MM.1S (cell line): ENCODE data around the gene MACROD2.

Experiments used
- DNase-seq: peaks from one replicate; pipeline ENCODE4 v3.0.0-alpha.2; 2015
- H2AFZ ChIP-seq: fragments of 300-600 bp; sonication (generic); 2 replicates; pipeline ENCODE4 v1.6.0; 2016; ENCODE audit warnings: antibody characterized with exemption, low read length
- H3F3A ChIP-seq: fragments of 300-600 bp; sonication (generic); 2 replicates; pipeline ENCODE4 v1.6.1; 2016; ENCODE audit warnings: mild to moderate bottlenecking, antibody characterized with exemption, low read length, moderate library complexity, mixed read lengths; ENCODE audit not compliant: insufficient read depth
- H3K27ac ChIP-seq: fragments of 300-600 bp; sonication (generic); 2 replicates; pipeline ENCODE4 v1.5.1; 2016; ENCODE audit warnings: mild to moderate bottlenecking, low read length
- H3K27me3 ChIP-seq: fragments of 300-600 bp; sonication (generic); replicated peaks from 2 replicates; pipeline ENCODE4 v1.6.0; 2016; ENCODE audit warnings: low read length; ENCODE audit not compliant: insufficient read depth
- H3K36me3 ChIP-seq: fragments of 300-600 bp; sonication (generic); replicated peaks from 2 replicates; pipeline ENCODE4 v1.6.1; 2016; ENCODE audit warnings: mild to moderate bottlenecking, low read length, mixed read lengths; ENCODE audit not compliant: insufficient read depth
- H3K4me1 ChIP-seq: fragments of 300-600 bp; sonication (generic); 2 replicates; pipeline ENCODE4 v1.6.1; 2016; ENCODE audit warnings: low read length, mixed read lengths
- H3K4me2 ChIP-seq: fragments of 300-600 bp; sonication (generic); 2 replicates; pipeline ENCODE4 v1.6.0; 2016; ENCODE audit warnings: low read depth, low read length
- H3K4me3 ChIP-seq: fragments of 300-600 bp; sonication (generic); 2 replicates; pipeline ENCODE4 v1.5.1; 2016; ENCODE audit warnings: low read length, mixed read lengths
- H3K79me2 ChIP-seq: fragments of 300-600 bp; sonication (generic); 2 replicates; pipeline ENCODE4 v1.6.1; 2016; ENCODE audit warnings: mixed run types, low read length, mixed read lengths
- H3K9ac ChIP-seq: fragments of 300-600 bp; sonication (generic); 2 replicates; pipeline ENCODE4 v1.6.1; 2016; ENCODE audit warnings: low read length, mixed read lengths
- H3K9me2 ChIP-seq: fragments of 300-600 bp; sonication (generic); replicated peaks from 2 replicates; pipeline ENCODE4 v1.6.1; 2016; ENCODE audit warnings: mild to moderate bottlenecking, low read length, mixed read lengths; ENCODE audit not compliant: insufficient read depth
- H3K9me3 ChIP-seq: fragments of 300-600 bp; sonication (generic); replicated peaks from 2 replicates; pipeline ENCODE4 v1.6.1; 2016; ENCODE audit warnings: mild to moderate bottlenecking, low read length, mixed read lengths; ENCODE audit not compliant: insufficient read depth
- H4K20me1 ChIP-seq: fragments of 300-600 bp; sonication (generic); 2 replicates; pipeline ENCODE4 v1.6.1; 2016; ENCODE audit warnings: mild to moderate bottlenecking, low read length, moderate library complexity, mixed read lengths; ENCODE audit not compliant: insufficient read depth
- EZH2 ChIP-seq: fragments of 300-600 bp; sonication (generic); optimal IDR thresholded peaks from 2 replicates; pipeline ENCODE3; 2017; ENCODE audit warnings: low read depth, mild to moderate bottlenecking, antibody characterized with exemption, low read length, mixed read lengths
- EZH2phosphoT487 ChIP-seq: fragments of 300-600 bp; sonication (generic); IDR thresholded peaks from 2 replicates; pipeline ENCODE4 v1.6.1; 2018; ENCODE audit warnings: antibody characterized with exemption, low read length
- TF ChIP-seq, protein P1 (sequence below): fragments of 300-600 bp; sonication (generic); IDR thresholded peaks from 2 replicates; pipeline ENCODE4 v1.5.1; 2016; ENCODE audit warnings: antibody characterized with exemption, low read length, mixed read lengths

Gene MACROD2

DNA sequence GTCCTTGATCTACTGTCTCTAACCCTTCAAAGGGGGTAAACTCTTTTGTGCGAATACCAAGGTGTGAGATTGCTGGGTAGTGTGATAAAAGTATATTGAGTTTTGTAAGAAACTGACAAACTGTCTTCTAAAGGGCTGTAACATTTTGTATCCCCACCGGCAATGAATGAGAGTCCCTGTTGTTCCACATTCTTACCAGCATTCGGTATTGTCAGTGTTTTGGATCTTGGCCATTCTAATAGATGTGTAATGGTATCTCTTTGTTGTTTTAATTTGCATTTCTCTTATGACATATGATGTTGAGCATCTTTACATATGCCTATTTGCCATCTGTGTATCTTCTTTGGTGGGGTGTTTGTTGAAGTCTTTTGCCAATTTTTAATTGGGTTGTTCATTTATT is 1487.2 kb downstream of the MACROD2 start:
- H3K36me3 ChIP-seq = no peaks in the 10 kb centered on the region
- TF ChIP-seq EZH2phosphoT487 = no peak
- TF ChIP-seq, protein P1, sequence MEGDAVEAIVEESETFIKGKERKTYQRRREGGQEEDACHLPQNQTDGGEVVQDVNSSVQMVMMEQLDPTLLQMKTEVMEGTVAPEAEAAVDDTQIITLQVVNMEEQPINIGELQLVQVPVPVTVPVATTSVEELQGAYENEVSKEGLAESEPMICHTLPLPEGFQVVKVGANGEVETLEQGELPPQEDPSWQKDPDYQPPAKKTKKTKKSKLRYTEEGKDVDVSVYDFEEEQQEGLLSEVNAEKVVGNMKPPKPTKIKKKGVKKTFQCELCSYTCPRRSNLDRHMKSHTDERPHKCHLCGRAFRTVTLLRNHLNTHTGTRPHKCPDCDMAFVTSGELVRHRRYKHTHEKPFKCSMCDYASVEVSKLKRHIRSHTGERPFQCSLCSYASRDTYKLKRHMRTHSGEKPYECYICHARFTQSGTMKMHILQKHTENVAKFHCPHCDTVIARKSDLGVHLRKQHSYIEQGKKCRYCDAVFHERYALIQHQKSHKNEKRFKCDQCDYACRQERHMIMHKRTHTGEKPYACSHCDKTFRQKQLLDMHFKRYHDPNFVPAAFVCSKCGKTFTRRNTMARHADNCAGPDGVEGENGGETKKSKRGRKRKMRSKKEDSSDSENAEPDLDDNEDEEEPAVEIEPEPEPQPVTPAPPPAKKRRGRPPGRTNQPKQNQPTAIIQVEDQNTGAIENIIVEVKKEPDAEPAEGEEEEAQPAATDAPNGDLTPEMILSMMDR = no peak
- no peak for TF ChIP-seq EZH2
- H3K4me1 ChIP-seq = no peaks in the 10 kb centered on the region
- no peak overlapping the region for H3K4me3 ChIP-seq
- H3K27me3 ChIP-seq = no peaks in the 10 kb centered on the region
- H3K4me2 ChIP-seq = no peak overlapping the region
- no peaks in the 10 kb centered on the region for H3K9me3 ChIP-seq
- no peaks in the 10 kb centered on the region for H4K20me1 ChIP-seq
- DNase-seq = no peak
- no peaks in the 10 kb centered on the region for H3F3A ChIP-seq
- H3K79me2 ChIP-seq = no peaks in the 10 kb centered on the region
- no peak overlapping the region for H3K9ac ChIP-seq
- no peak overlapping the region for H2AFZ ChIP-seq
- no peak overlapping the region for H3K27ac ChIP-seq
- no peaks in the 10 kb centered on the region for H3K9me2 ChIP-seq

DNA sequence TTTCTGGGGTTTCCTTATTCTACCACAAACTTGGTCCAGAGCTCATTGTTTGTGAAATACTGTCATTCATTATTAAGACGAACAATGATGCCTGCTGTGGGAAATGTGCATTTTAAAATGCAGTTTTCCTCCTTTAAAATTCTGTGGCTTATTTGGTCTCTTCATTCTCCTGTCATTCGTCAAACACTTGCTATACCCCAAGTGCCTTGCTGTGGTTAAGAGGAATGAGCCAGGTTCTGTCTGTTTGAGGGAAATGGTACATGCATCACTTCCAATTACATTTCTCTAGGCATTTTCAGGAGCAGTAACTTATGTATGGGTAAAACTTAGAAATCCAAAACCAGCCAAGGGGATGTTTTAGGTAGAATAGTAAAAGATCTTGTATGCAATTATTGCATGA is 1490.2 kb downstream of the MACROD2 start:
- no peaks in the 10 kb centered on the region for H3F3A ChIP-seq
- no peaks in the 10 kb centered on the region for H3K4me1 ChIP-seq
- H3K9me2 ChIP-seq = no peaks in the 10 kb centered on the region
- no peaks in the 10 kb centered on the region for H3K27me3 ChIP-seq
- no peak overlapping the region for H3K27ac ChIP-seq
- no peak overlapping the region for H3K4me2 ChIP-seq
- H3K36me3 ChIP-seq = no peaks in the 10 kb centered on the region
- no peak overlapping the region for H3K4me3 ChIP-seq
- H3K9ac ChIP-seq = no peak overlapping the region
- no peaks in the 10 kb centered on the region for H3K79me2 ChIP-seq
- H4K20me1 ChIP-seq = no peaks in the 10 kb centered on the region
- no peak overlapping the region for H2AFZ ChIP-seq
- no peaks in the 10 kb centered on the region for H3K9me3 ChIP-seq
- TF ChIP-seq EZH2phosphoT487 (no peak), EZH2 (no peak)
- TF ChIP-seq, protein P1 = no peak
- DNase-seq = no peak

DNA sequence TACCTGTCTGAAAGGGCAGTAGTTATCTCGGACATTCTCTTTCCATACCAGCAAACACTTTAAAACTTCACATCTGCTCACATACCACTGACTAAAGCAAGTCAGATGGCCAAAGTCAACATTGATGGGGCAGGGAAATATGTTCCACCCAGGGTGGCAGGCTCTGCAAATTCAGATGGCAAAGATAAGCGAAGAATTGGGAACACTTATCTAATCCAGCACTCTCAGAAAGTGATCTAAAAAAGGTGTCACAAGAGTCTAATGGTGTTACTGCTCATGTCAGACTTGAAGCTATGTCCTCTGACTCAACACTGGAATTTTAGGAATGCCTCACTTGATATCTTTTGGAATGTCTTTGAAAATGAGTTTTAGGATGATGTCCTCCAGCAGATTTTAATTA is 1491.7 kb downstream of the MACROD2 start:
- Histone ChIP-seq H3K27ac (no peak overlapping the region), H3K9ac (no peak overlapping the region)
- no peak for DNase-seq

More for the DNA sequence above, 1491.7 kb downstream of the MACROD2 start:
- Histone ChIP-seq H3K9me2 (no peaks in the 10 kb centered on the region), H3F3A (no peaks in the 10 kb centered on the region), H3K36me3 (no peaks in the 10 kb centered on the region), H3K4me2 (no peak overlapping the region), H3K9me3 (no peaks in the 10 kb centered on the region), H4K20me1 (no peaks in the 10 kb centered on the region), H2AFZ (no peak overlapping the region), H3K4me1 (no peaks in the 10 kb centered on the region), H3K79me2 (no peaks in the 10 kb centered on the region), H3K27me3 (no peaks in the 10 kb centered on the region), H3K4me3 (no peak overlapping the region)
- TF ChIP-seq EZH2 (no peak), EZH2phosphoT487 (no peak)
- TF ChIP-seq, protein P1 = no peak
